Left cardiac atrium (tissue), 4 donors: ENCODE measurements around the gene EBF3. TPM values are rescaled to one million over a fixed set of nuclear protein-coding genes. Genes with fewer than 3 reads are reported as not detected.

ENCODE experiments used
- ATAC-seq, 2 donors: fragments of 200-7000 bp; cut with Tn5 transposase; one replicate each; pipeline ENCODE4 v1.9.1; 2020; ENCODE audit warnings: mild to moderate bottlenecking in 2 of 2, moderate library complexity in 2 of 2
- DNase-seq: peaks from one replicate; pipeline ENCODE4 v3.0.0-alpha.2; 2020
- intact Hi-C, 2 donors: fragments of 100-400 bp; cut with DNase I; formaldehyde crosslinking; loops; one replicate each; pipeline versions ENCODE4 v1.14.1 to v1.15.1; 2022 to 2023
- total RNA-seq, 2 donors: library from RNA; stranded (reverse); fragmentation: NEBNext Ultra II Directional; extraction: Animal tissue kit (Norgen Biotek cat#: 25700); gene quantifications; one replicate each; pipeline ENCODE4 v1.2.1, GENCODE V29; 2021
- donor health status: DM: no; HTN: yes; CAD: no.
- donor health status: DM: no; HTN: yes; CAD: no; lungs with severe emphysema.
- donor health status: DM: yes; HTN: yes; CAD: no.
- donor health status: Dilated cardiomyopathy.

The EBF3 gene
- total RNA-seq, 2 donors from 2014 or later, result 6.0 to 10.1 TPM

DNA sequence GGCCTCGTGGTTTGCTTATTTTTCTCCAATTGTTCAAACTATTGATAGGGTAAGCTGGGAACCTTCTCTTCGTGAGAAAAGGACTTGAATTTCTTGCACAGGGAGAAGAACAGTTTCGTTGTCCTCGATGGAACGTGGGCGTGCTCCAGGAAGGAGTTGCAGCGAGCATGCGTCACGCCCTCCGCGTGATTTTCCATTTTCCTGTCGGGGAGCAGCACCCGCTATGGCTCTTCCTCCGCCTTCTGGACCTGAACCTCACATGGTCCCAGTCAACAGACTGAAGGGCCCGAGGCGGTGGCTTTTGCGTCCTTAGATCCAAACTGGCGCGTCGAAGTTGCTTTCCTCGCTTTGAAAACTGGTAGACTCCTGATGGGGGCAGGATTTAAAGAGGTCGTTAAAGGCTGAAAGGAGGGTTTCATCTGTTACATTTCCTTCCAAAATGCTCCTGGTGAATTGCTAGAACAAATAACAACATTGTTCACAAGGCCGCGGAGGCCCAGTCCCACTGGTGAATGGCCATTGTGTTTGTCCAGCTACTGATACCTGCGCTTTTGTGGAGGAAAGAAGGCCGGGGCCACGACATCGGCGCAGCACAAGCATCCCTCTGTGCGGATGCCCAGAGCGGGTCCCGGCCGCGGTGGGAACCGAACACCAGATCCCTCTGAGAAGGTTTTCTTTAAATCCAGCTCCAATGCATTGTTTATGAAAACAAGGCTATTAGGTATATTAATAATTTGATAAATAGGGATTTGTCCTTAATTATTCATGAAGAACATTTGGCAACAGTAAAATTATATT lies 75.9 kb downstream of the EBF3 start:
- ATAC-seq (no peak), DNase-seq (no peak)
- intact Hi-C loops, result no loop called here

GRCh38 chr10:129887381-129887905 lies 76.6 kb downstream of the EBF3 start:
- no peak for DNase-seq
- no peak for ATAC-seq
- intact Hi-C loops, result no loop called here

- DNase-seq (no peak), ATAC-seq (no peak)
- intact Hi-C loops, result no loop called here
Observed at GRCh38 chr10:129886263-129886662, 77.8 kb downstream of the EBF3 start.

GRCh38 chr10:129885526-129885925 lies 78.5 kb downstream of the EBF3 start:
- ATAC-seq (no peak), DNase-seq (no peak)
- intact Hi-C loops, result no loop called here

GRCh38 chr10:129884398-129885078 lies 79.5 kb downstream of the EBF3 start:
- DNase-seq, result no peak
- intact Hi-C loops, result no loop called here
- no peak for ATAC-seq

DNA sequence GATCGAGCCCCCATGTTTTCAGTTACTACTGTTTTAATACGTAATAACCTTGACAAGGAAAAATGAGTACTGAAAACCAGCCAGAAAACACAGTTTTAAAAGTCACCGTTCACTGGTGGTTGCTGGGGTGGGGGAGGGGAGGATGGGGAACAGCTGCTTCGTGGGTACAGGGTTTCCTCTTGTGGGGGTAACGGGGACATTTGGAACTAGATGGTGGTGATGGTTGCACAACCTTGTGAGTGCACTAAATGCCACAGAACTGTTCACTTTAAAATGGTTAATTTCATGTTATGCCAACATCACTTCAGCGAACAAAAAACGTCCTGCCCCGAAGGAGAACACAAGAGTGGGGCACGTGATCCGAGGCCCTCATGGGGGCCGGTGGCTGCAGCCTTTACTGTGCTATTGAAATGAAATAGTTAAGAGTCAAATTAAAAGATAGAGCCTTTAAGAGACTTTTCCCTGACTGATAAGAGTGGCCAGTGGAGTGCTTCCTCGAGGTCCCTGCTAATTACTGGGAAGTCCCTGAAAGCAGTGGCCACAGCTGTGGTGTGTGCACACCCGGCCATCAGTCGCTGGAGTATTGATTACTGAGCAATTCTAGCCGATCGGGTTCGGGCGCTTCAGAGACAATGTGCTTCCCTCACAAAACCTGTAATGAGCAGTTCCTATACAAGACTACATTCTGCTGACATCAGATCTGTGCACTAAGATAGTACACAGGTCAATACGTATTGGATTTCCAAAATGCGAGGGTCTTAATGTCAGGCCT lies 80.3 kb downstream of the EBF3 start:
- no peak for DNase-seq
- intact Hi-C loops, result no loop called here
- ATAC-seq, result no peak

GRCh38 chr10:129883029-129883428 lies 81.0 kb downstream of the EBF3 start:
- ATAC-seq (no peak), DNase-seq (no peak)
- intact Hi-C loops, result no loop called here

DNA sequence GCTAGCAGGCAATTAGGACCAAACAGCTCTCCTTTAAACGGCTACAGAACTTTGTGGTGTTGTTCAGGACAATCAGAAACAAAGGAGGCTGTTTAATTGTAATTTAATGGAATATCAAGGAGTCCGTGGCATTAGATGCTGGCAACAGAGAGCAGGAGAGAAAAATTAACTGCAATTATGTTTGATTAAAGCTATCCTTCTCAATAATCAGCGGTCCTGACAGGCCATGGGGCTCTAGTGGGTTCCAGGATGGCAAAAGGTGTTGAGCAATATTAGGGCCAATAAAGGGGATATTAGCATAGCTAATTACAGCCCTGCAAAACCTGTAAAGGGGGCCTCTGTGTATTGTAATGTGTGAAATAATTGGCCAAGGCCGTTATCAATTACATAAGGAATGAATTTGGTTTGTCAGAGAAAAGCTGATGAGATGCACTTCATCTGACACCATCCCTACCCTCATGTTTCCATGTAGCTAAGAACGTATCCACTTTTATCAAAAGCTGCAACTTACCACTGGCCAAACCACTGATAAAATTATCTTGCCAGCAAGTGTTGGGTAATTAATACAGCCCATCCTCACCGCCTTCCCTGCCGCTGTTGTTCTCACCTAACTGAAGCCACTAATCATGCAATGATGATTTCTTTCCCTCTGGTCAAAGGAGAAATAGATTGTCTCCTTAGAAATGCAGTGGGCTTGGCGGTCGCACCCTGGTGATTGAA lies 81.6 kb downstream of the EBF3 start:
- no peak for ATAC-seq
- DNase-seq, result no peak
- intact Hi-C loops, result no loop called here

- ATAC-seq (no peak), DNase-seq (no peak)
Observed at GRCh38 chr10:129881641-129882040, 82.4 kb downstream of the EBF3 start.

GRCh38 chr10:129880191-129880870 lies 83.7 kb downstream of the EBF3 start:
- no peak for ATAC-seq
- intact Hi-C loops, result no loop called here
- no peak for DNase-seq

More at GRCh38 chr10:129881641-129882040, 82.4 kb downstream of the EBF3 start:
- intact Hi-C loops, result no loop called here

GRCh38 chr10:129879655-129880054 lies 84.4 kb downstream of the EBF3 start:
- ATAC-seq (no peak), DNase-seq (no peak)
- intact Hi-C loops, result no loop called here

DNA sequence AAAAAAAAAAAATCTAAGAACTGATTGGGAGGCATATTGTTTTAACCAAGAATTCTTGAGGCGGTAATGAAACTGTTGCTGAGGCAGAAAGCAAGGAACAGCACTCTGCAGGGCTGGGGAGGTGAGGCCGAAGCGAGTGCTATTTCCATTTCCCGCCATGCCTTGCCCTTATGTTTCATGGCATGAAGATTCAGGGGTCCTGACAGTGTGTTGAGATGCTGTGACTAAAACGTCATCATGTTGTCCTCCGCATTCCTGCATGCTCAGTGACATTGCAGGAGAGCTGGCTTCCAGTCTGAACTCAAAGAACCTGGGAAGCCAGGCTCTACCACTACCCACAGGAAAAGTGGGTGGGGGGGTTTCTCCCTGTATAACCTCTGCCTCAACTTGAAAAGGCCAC lies 85.2 kb downstream of the EBF3 start:
- ATAC-seq (no peak), DNase-seq (no peak)
- intact Hi-C loops, result no loop called here

- intact Hi-C loops, result no loop called here
- no peak for DNase-seq
- ATAC-seq, result no peak
Observed at GRCh38 chr10:129877773-129878371, 86.2 kb downstream of the EBF3 start.

GRCh38 chr10:129876838-129877237 lies 87.2 kb downstream of the EBF3 start:
- ATAC-seq (no peak), DNase-seq (no peak)
- intact Hi-C loops, result no loop called here

DNA sequence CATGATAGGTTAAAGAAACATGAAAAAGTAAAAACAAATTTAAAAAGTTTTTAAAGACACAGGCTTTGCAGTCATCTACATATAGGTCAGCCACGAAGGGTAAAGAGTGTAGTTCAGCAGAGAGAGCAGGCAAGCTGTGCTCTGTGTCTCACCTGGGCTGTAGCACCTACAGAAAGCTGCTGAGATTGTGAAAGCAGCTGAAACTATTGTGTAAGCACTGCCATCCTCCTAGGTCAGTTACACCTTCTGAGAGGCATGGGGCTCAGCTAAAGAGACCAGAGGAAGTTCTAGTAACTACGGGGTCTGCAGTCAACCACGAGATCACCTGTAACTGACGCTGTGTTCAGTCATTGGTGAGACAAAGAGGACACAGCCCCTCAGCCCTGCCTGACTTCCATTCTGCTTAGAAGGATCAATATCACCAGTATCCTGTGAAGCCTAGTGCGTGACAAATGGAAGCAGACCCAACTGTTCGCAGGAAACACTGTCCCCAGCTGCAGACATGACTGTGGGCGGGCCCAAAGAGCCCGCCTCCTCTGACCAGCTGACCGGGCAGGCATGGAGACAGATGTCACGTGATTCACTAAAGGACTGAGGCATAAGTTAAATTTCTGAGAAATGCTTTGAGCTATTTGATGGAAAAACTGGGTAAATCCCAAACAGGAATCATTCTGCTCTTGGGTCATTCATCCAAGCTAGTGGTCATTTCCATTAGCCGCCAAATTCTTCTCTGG lies 87.9 kb downstream of the EBF3 start:
- ATAC-seq, result no peak
- intact Hi-C loops, result no loop called here
- no peak for DNase-seq

- DNase-seq (no peak), ATAC-seq (no peak)
- intact Hi-C loops, result no loop called here
Observed at GRCh38 chr10:129873351-129873750, 90.7 kb downstream of the EBF3 start.

DNA sequence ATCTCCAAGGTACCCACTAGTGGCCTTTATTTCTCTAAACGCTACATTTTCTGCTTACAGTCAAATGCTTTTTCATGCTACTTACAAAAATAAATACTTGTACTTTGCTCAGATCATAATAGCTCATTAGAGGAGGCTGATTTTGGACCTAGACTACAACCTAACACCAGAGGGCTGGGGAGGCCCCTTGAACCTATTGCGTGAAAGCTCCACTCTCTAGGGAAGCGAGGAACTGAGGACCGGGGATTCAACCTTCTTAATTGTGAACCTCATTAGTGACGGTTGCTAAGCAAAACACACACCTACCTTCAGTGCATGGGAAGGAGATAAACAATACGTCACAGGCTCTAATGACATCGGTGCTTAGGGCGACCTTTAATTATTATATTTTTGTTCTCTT lies 92.1 kb downstream of the EBF3 start:
- intact Hi-C loops, result no loop called here
- ATAC-seq (no peak), DNase-seq (no peak)
